Measurements from ENCODE around the gene PROC.

DNA sequence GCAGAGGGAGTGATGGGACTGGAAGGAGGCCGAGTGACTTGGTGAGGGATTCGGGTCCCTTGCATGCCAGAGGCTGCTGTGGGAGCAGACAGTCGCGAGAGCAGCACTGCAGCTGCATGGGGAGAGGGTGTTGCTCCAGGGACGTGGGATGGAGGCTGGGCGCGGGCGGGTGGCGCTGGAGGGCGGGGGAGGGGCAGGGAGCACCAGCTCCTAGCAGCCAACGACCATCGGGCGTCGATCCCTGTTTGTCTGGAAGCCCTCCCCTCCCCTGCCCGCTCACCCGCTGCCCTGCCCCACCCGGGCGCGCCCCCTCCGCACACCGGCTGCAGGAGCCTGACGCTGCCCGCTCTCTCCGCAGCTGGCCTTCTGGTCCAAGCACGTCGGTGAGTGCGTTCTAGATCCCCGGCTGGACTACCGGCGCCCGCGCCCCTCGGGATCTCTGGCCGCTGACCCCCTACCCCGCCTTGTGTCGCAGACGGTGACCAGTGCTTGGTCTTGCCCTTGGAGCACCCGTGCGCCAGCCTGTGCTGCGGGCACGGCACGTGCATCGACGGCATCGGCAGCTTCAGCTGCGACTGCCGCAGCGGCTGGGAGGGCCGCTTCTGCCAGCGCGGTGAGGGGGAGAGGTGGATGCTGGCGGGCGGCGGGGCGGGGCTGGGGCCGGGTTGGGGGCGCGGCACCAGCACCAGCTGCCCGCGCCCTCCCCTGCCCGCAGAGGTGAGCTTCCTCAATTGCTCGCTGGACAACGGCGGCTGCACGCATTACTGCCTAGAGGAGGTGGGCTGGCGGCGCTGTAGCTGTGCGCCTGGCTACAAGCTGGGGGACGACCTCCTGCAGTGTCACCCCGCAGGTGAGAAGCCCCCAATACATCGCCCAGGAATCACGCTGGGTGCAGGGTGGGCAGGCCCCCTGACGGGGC is 4.6 kb downstream of the PROC start:
- TF ChIP-seq, protein P1, sequence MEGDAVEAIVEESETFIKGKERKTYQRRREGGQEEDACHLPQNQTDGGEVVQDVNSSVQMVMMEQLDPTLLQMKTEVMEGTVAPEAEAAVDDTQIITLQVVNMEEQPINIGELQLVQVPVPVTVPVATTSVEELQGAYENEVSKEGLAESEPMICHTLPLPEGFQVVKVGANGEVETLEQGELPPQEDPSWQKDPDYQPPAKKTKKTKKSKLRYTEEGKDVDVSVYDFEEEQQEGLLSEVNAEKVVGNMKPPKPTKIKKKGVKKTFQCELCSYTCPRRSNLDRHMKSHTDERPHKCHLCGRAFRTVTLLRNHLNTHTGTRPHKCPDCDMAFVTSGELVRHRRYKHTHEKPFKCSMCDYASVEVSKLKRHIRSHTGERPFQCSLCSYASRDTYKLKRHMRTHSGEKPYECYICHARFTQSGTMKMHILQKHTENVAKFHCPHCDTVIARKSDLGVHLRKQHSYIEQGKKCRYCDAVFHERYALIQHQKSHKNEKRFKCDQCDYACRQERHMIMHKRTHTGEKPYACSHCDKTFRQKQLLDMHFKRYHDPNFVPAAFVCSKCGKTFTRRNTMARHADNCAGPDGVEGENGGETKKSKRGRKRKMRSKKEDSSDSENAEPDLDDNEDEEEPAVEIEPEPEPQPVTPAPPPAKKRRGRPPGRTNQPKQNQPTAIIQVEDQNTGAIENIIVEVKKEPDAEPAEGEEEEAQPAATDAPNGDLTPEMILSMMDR (IDR thresholded peaks at IDR 0.05) = no peak
- no peak for TF ChIP-seq POLR2A (IDR thresholded peaks at IDR 0.05)

Measured in heart left ventricle (tissue), 13 donors.